GM12878 (cell line): ENCODE measurements around the gene UBE2E2. TPM values are rescaled to one million over a fixed set of nuclear protein-coding genes. Genes with fewer than 3 reads are reported as not detected.

Experiments used
- ATAC-seq: fragments of 200-7000 bp; cut with Tn5 transposase; 3 replicates; pipeline ENCODE4 v1.9.1; 2020; ENCODE audit warnings: mild to moderate bottlenecking, moderate library complexity
- BruUV-seq: library from RNA; stranded (reverse); fragments of 400-500 nt; replicated peaks from 2 replicates; lab custom pipeline; 2021; lab: Mats Ljungman, UMichigan
- CTCF ChIA-PET: fragments of 300-600 bp; sonication (Branson Sonifier 250); formaldehyde crosslinking; extraction: SDS; loops from one replicate; lab custom pipeline; 2021; ENCODE audit warnings: inconsistent platforms; lab: Yijun Ruan, JAX
- POLR2A ChIA-PET: fragments of 350-600 bp; formaldehyde crosslinking; extraction: SDS; loops from one replicate; lab custom pipeline; 2021; ENCODE audit warnings: inconsistent platforms; lab: Charles Lee
- RAD21 ChIA-PET: fragments of 300-600 bp; sonication (Branson Sonifier 250); formaldehyde crosslinking; loops from one replicate; lab custom pipeline; 2023; ENCODE audit warnings: antibody characterized with exemption; ENCODE audit not compliant: unreplicated experiment; lab: Charles Lee
- SMC1A ChIA-PET: fragments of 300-600 bp; sonication (Branson Sonifier 250); formaldehyde crosslinking; loops from one replicate; lab custom pipeline; 2023; ENCODE audit not compliant: unreplicated experiment, uncharacterized antibody; lab: Charles Lee
- DNase-seq: peaks from one replicate; pipeline ENCODE4 v3.0.0-alpha.2; 2011; ENCODE audit warnings: low read depth, low spot score
- FAIRE-seq: peaks from 3 replicates; lab custom pipeline; 2011; peaks lifted over from hg19 to GRCh38; lab: Jason Lieb, UNC
- H2AFZ ChIP-seq: 2 replicates; pipeline ENCODE4 v1.6.0; 2011; ENCODE audit warnings: low read depth, low read length, control low read depth; ENCODE audit not compliant: control insufficient read depth
- H3K27ac ChIP-seq: 2 replicates; pipeline ENCODE4 v1.5.1; 2011; ENCODE audit warnings: control low read depth; ENCODE audit not compliant: control insufficient read depth, insufficient read depth
- H3K27me3 ChIP-seq, 2 experiments: replicated peaks in 1 of 2; 2 replicates each; pipeline versions ENCODE4 v1.6.0 to v1.6.1; 2011; ENCODE audit warnings: low read length in 1 of 2; ENCODE audit not compliant: control insufficient read depth in 2 of 2, insufficient read depth in 2 of 2
- H3K36me3 ChIP-seq, 2 experiments: 2 replicates each; pipeline ENCODE4 v1.5.1; 2011; ENCODE audit warnings: low read length in 1 of 2; ENCODE audit not compliant: control insufficient read depth in 2 of 2, insufficient read depth in 2 of 2
- H3K4me1 ChIP-seq: 2 replicates; pipeline ENCODE4 v1.6.1; 2011; ENCODE audit warnings: mild to moderate bottlenecking, low read length, moderate library complexity, mixed read lengths; ENCODE audit not compliant: control insufficient read depth, insufficient read depth
- H3K4me2 ChIP-seq: 2 replicates; pipeline ENCODE4 v1.6.0; 2011; ENCODE audit warnings: control low read depth; ENCODE audit not compliant: control insufficient read depth, insufficient read depth
- H3K4me3 ChIP-seq: fragments of 200-600 bp; sonication (generic); 2 replicates; pipeline ENCODE4 v1.5.1; 2016
- H3K79me2 ChIP-seq: 2 replicates; pipeline ENCODE4 v1.6.0; 2011; ENCODE audit warnings: low read length; ENCODE audit not compliant: control insufficient read depth, insufficient read depth
- H3K9ac ChIP-seq: 2 replicates; pipeline ENCODE4 v1.8.0; 2011; ENCODE audit warnings: low read length, control low read depth, mixed read lengths; ENCODE audit not compliant: control insufficient read depth, insufficient read depth
- H3K9me3 ChIP-seq: replicated peaks from 3 replicates; pipeline ENCODE4 v1.5.1; 2011; ENCODE audit warnings: mild to moderate bottlenecking, low read length; ENCODE audit not compliant: control insufficient read depth, insufficient read depth
- H4K20me1 ChIP-seq: 2 replicates; pipeline ENCODE4 v1.6.0; 2011; ENCODE audit not compliant: control insufficient read depth, insufficient read depth
- ATF3 ChIP-seq: IDR thresholded peaks from 2 replicates; pipeline ENCODE4 v1.6.1; 2011; ENCODE audit warnings: low read depth, mild to moderate bottlenecking, low read length, moderate library complexity, borderline replicate concordance; ENCODE audit errors: extremely low read depth
- CBX3 ChIP-seq: fragments of 200-600 bp; sonication (generic); IDR thresholded peaks from 2 replicates; pipeline ENCODE4 v1.6.1; 2016; ENCODE audit warnings: low read depth, borderline replicate concordance
- EED ChIP-seq: sonication (generic); IDR thresholded peaks from 2 replicates; pipeline ENCODE4 v1.6.1; 2016; ENCODE audit warnings: antibody characterized with exemption, low read depth
- IKZF1 ChIP-seq: fragments of 450-650 bp; conservative IDR thresholded peaks from 2 replicates; pipeline ENCODE4 v1.6.1; 2017; ENCODE audit warnings: antibody characterized with exemption, mild to moderate bottlenecking
- JUNB ChIP-seq: IDR thresholded peaks from 2 replicates; pipeline ENCODE4 v1.6.1; 2016; ENCODE audit warnings: antibody characterized with exemption, mild to moderate bottlenecking
- NFXL1 ChIP-seq: fragments of 450-650 bp; IDR thresholded peaks from 2 replicates; pipeline ENCODE4 v1.6.1; 2017; ENCODE audit warnings: antibody characterized with exemption, mild to moderate bottlenecking, borderline replicate concordance
- NR2C2 ChIP-seq: IDR thresholded peaks from 2 replicates; pipeline ENCODE4 v1.6.1; 2011; ENCODE audit warnings: borderline replicate concordance, low read depth; ENCODE audit not compliant: control insufficient read depth, insufficient read length
- NR2F1 ChIP-seq: fragments of 450-650 bp; conservative IDR thresholded peaks from 2 replicates; pipeline ENCODE4 v1.6.1; 2017; ENCODE audit warnings: mild to moderate bottlenecking
- PRDM15 ChIP-seq: fragments of 450-650 bp; formaldehyde crosslinking; IDR thresholded peaks from 2 replicates; pipeline ENCODE4 v1.4.0; 2020; ENCODE audit warnings: mild to moderate bottlenecking, moderate library complexity
- RBBP5 ChIP-seq: fragments of 200-600 bp; sonication (generic); conservative IDR thresholded peaks from 2 replicates; pipeline ENCODE4 v1.6.1; 2016
- SMARCA5 ChIP-seq: fragments of 450-650 bp; IDR thresholded peaks from 2 replicates; pipeline ENCODE4 v1.6.1; 2017; ENCODE audit warnings: mild to moderate bottlenecking
- TARDBP ChIP-seq: IDR thresholded peaks from 2 replicates; pipeline ENCODE4 v1.6.1; 2016; ENCODE audit warnings: borderline replicate concordance
- TCF12 ChIP-seq: IDR thresholded peaks from 2 replicates; pipeline ENCODE4 v1.6.1; 2011; ENCODE audit warnings: low read depth, mild to moderate bottlenecking, low read length
- ZBTB33 ChIP-seq: fragments of 450-650 bp; IDR thresholded peaks from 2 replicates; pipeline ENCODE4 v1.6.1; 2017; ENCODE audit warnings: mild to moderate bottlenecking
- ZNF207 ChIP-seq: fragments of 450-650 bp; IDR thresholded peaks from 2 replicates; pipeline ENCODE4 v1.6.1; 2014; ENCODE audit warnings: antibody characterized with exemption, mild to moderate bottlenecking, borderline replicate concordance
- ZNF217 ChIP-seq: fragments of 450-650 bp; IDR thresholded peaks from 2 replicates; pipeline ENCODE4 v1.6.1; 2017; ENCODE audit warnings: antibody characterized with exemption, mild to moderate bottlenecking
- WGBS: methylation state at CpG from one replicate; pipeline ENCODE4 v1.1.6; 2016; ENCODE audit warnings: low lambda C conversion rate; ENCODE audit not compliant: insufficient replicate concordance, insufficient coverage; ENCODE audit errors: missing lambda C conversion rate; 5-methylcytosine and 5-hydroxymethylcytosine counted together
- in situ Hi-C: fragments of 300-500 bp; cut with MboI; formaldehyde crosslinking; loops from 9 replicates; pipeline ENCODE4 v1.14.3; 2018; ENCODE audit warnings: mixed read lengths
- intact Hi-C: fragments of 100-400 bp; cut with micrococcal nuclease; formaldehyde crosslinking; loops from one replicate; pipeline ENCODE4 v1.14.2; 2022; ENCODE audit not compliant: unreplicated experiment
- polyA plus RNA-seq, 11 experiments: library from polyadenylated mRNA; depleted of rRNA in 4 of 11; unstranded in 6 of 11; stranded (reverse) in 5 of 11; fragments of >200 nt; fragmentation: Nextera tagmentation in 4 of 11; fragmentation: Illumina TruSeq in 1 of 11; extraction: Ambion mirVana in 4 of 11; extraction: Trizol in 1 of 11; gene quantifications; 1 replicate in 1 of 11; 2 replicates in 10 of 11; pipeline versions ENCODE4 v1.2.1 to v1.2.3, GENCODE V29; 2011 to 2016; ENCODE audit warnings: inconsistent platforms in 2 of 11, missing spikeins in 2 of 11, low read depth in 1 of 11
- total RNA-seq, 4 experiments: library from RNA; depleted of rRNA in 3 of 4; stranded (reverse); fragments of >200 nt in 3 of 4; fragmentation: Illumina TruSeq in 1 of 4; extraction: Trizol in 1 of 4; gene quantifications; 2 replicates each; pipeline versions ENCODE4 v1.2.1 to v1.2.3, GENCODE V29; 2013 to 2021

UBE2E2 gene
- total and polyA plus RNA-seq, 10 of the 15 experiments (the other 5 are each of a cell fraction or from before 2014, with no cell fraction given): 8.7 to 71.0 (median 36.4) TPM

- Histone ChIP-seq H3K4me3 (no peak overlapping the region), H3K9me3 (no peaks in the 10 kb centered on the region), H3K27ac (no peak overlapping the region), H2AFZ (no peak overlapping the region), H3K36me3 (no peaks in the 10 kb centered on the region), H3K4me2 (no peak overlapping the region), H3K9ac (no peak overlapping the region), H4K20me1 (no peaks in the 10 kb centered on the region), H3K4me1 (no peaks in the 10 kb centered on the region), H3K79me2 (peaks cover 4% of the 10 kb centered on the region; the same call in 1 of the 2 replicates), H3K27me3 (no peaks in the 10 kb centered on the region)
- SMC1A ChIA-PET: interaction anchor here (0.7 to 1.9 kb wide), 3 partner anchors 9 to 320 kb away, joined by 3 to 5 read pairs (median 4); no protein-coding TSS in a partner anchor
- BruUV-seq: no TSS peak
- in situ Hi-C loops: no loop called here
- TF ChIP-seq ZNF217: no peak
- TF ChIP-seq ATF3: no peak
- no peak for TF ChIP-seq TARDBP
- TF ChIP-seq NR2C2: no peak
- no peak for TF ChIP-seq PRDM15 (CRISPR knock-in tag)
- no peak for TF ChIP-seq NR2F1
- no peak for TF ChIP-seq CBX3
- no peak for TF ChIP-seq ZBTB33
- no peak for TF ChIP-seq IKZF1
- TF ChIP-seq EED: no peak
- TF ChIP-seq ZNF207: no peak
- TF ChIP-seq TCF12: no peak
- TF ChIP-seq NFXL1: no peak
- TF ChIP-seq JUNB: no peak
- TF ChIP-seq RBBP5: no peak
- no peak for TF ChIP-seq SMARCA5
- intact Hi-C loops: no loop called here
- CTCF ChIA-PET: no interaction called here
- RAD21 ChIA-PET: no interaction called here
- FAIRE-seq (no peak), DNase-seq (no peak), ATAC-seq (no peak)
- POLR2A ChIA-PET: no interaction called here
- WGBS: 100% methylated on average over 2 of the region's 2 CpGs
Observed at GRCh38 chr3:23333633-23334032, 130.5 kb downstream of the UBE2E2 start.
